OCI-LY1 (cell line): Measurements from ENCODE around the gene FHOD3.

Experiments used
- H2AFZ ChIP-seq: fragments of 200-600 bp; sonication (generic), shearing (Covaris generic); 2 replicates; pipeline ENCODE4 v1.6.0; 2014; ENCODE audit warnings: antibody characterized with exemption, mild to moderate bottlenecking, low read length
- H3F3A ChIP-seq: fragments of 200-600 bp; sonication (generic), shearing (Covaris generic); 2 replicates; pipeline ENCODE4 v1.6.0; 2014; ENCODE audit warnings: mild to moderate bottlenecking, antibody characterized with exemption, low read length, moderate library complexity; ENCODE audit not compliant: insufficient read depth
- H3K27ac ChIP-seq: fragments of 200-600 bp; sonication (generic); 2 replicates; pipeline ENCODE4 v1.5.1; 2014; ENCODE audit warnings: low read length, mixed run types, mild to moderate bottlenecking, low read depth; ENCODE audit not compliant: poor library complexity, severe bottlenecking
- H3K27me3 ChIP-seq: fragments of 200-600 bp; sonication (generic); 2 replicates; pipeline ENCODE4 v1.6.0; 2014; ENCODE audit warnings: antibody characterized with exemption, mild to moderate bottlenecking, low read length, moderate library complexity; ENCODE audit not compliant: insufficient read depth
- H3K36me3 ChIP-seq: fragments of 200-600 bp; sonication (generic); 2 replicates; pipeline ENCODE4 v1.6.1; 2014; ENCODE audit warnings: mild to moderate bottlenecking, antibody characterized with exemption, low read length, moderate library complexity, mixed read lengths; ENCODE audit not compliant: insufficient read depth
- H3K4me1 ChIP-seq: fragments of 200-600 bp; sonication (generic); 2 replicates; pipeline ENCODE4 v1.5.1; 2014; ENCODE audit warnings: mild to moderate bottlenecking, low read length, moderate library complexity; ENCODE audit not compliant: insufficient read depth, severe bottlenecking
- H3K4me2 ChIP-seq: fragments of 200-600 bp; sonication (generic), shearing (Covaris generic); 2 replicates; pipeline ENCODE4 v1.6.1; 2014; ENCODE audit warnings: low read length
- H3K4me3 ChIP-seq: fragments of 200-600 bp; sonication (generic); 2 replicates; pipeline ENCODE4 v1.5.1; 2014; ENCODE audit warnings: low read length, low read depth, mild to moderate bottlenecking, mixed read lengths; ENCODE audit not compliant: poor library complexity, severe bottlenecking
- H3K79me2 ChIP-seq: fragments of 200-600 bp; shearing (Covaris generic); 2 replicates; pipeline ENCODE4 v1.6.1; 2016; ENCODE audit warnings: mixed run types, low read length, mixed read lengths; ENCODE audit not compliant: insufficient read depth
- H3K9ac ChIP-seq: fragments of 200-600 bp; sonication (generic), shearing (Covaris generic); 2 replicates; pipeline ENCODE4 v1.6.1; 2014; ENCODE audit warnings: mild to moderate bottlenecking, low read length, mixed read lengths
- H3K9me2 ChIP-seq: fragments of 200-600 bp; sonication (generic), shearing (Covaris generic); 2 replicates; pipeline ENCODE4 v1.6.1; 2014; ENCODE audit warnings: low read depth, mild to moderate bottlenecking, low read length, mixed read lengths
- H3K9me3 ChIP-seq: fragments of 200-600 bp; shearing (Covaris generic); 2 replicates; pipeline ENCODE4 v1.6.1; 2014; ENCODE audit warnings: low read length, mixed read lengths
- H4K20me1 ChIP-seq: fragments of 200-600 bp; sonication (generic), shearing (Covaris generic); 2 replicates; pipeline ENCODE4 v1.6.0; 2016; ENCODE audit warnings: mild to moderate bottlenecking, low read length; ENCODE audit not compliant: insufficient read depth
- CTCF ChIP-seq: fragments of 200-600 bp; sonication (generic), shearing (Covaris generic); IDR thresholded peaks from 2 replicates; pipeline ENCODE4 v1.5.1; 2017; ENCODE audit warnings: mild to moderate bottlenecking, antibody characterized with exemption, low read length, moderate library complexity, mixed read lengths
- EZH2 ChIP-seq: fragments of 200-600 bp; sonication (generic), shearing (Covaris generic); IDR thresholded peaks from 2 replicates; pipeline ENCODE4 v1.8.0; 2017; ENCODE audit warnings: borderline replicate concordance, mixed run types, mild to moderate bottlenecking, antibody characterized with exemption, low read length, moderate library complexity, mixed read lengths

FHOD3 gene

GRCh38 chr18:36805105-36805504 lies 507.6 kb downstream of the FHOD3 start:
- Histone ChIP-seq H3K36me3 (peaks cover 72% of the 10 kb centered on the region), H3K9ac (no peak overlapping the region), H3K9me2 (no peaks in the 10 kb centered on the region), H3K4me2 (no peak overlapping the region), H3K4me3 (no peak overlapping the region), H3K9me3 (no peaks in the 10 kb centered on the region), H3K79me2 (no peaks in the 10 kb centered on the region), H4K20me1 (no peaks in the 10 kb centered on the region), H3K27ac (no peak overlapping the region), H3K4me1 (no peaks in the 10 kb centered on the region), H3K27me3 (no peaks in the 10 kb centered on the region), H2AFZ (no peak overlapping the region), H3F3A (no peaks in the 10 kb centered on the region)
- TF ChIP-seq CTCF (no peak), EZH2 (no peak)

GRCh38 chr18:36808681-36809080 lies 511.2 kb downstream of the FHOD3 start:
- no peak overlapping the region for H3K9ac ChIP-seq
- no peak overlapping the region for H2AFZ ChIP-seq
- H3K27ac ChIP-seq, result no peak overlapping the region
- no peaks in the 10 kb centered on the region for H3K9me2 ChIP-seq
- H3K27me3 ChIP-seq, result no peaks in the 10 kb centered on the region
- H3F3A ChIP-seq, result no peaks in the 10 kb centered on the region
- no peaks in the 10 kb centered on the region for H4K20me1 ChIP-seq
- H3K4me1 ChIP-seq, result no peaks in the 10 kb centered on the region
- no peak overlapping the region for H3K4me3 ChIP-seq
- H3K9me3 ChIP-seq, result no peaks in the 10 kb centered on the region
- TF ChIP-seq CTCF (no peak), EZH2 (no peak)
- no peaks in the 10 kb centered on the region for H3K79me2 ChIP-seq
- peaks cover 58% of the 10 kb centered on the region for H3K36me3 ChIP-seq
- H3K4me2 ChIP-seq, result no peak overlapping the region

GRCh38 chr18:36809590-36810381 lies 512.3 kb downstream of the FHOD3 start:
- Histone ChIP-seq H3K9ac (no peak overlapping the region), H3K36me3 (peaks cover 57% of the 10 kb centered on the region), H4K20me1 (no peaks in the 10 kb centered on the region), H3K27ac (no peak overlapping the region), H3K4me2 (no peak overlapping the region), H3K9me3 (no peaks in the 10 kb centered on the region), H3K9me2 (no peaks in the 10 kb centered on the region), H3K79me2 (no peaks in the 10 kb centered on the region), H3K4me1 (no peaks in the 10 kb centered on the region), H3F3A (no peaks in the 10 kb centered on the region), H2AFZ (no peak overlapping the region), H3K27me3 (no peaks in the 10 kb centered on the region), H3K4me3 (no peak overlapping the region)
- no peak for TF ChIP-seq EZH2
- TF ChIP-seq CTCF, result peak; percentile 79
